GM23338 (cell line): Measurements from ENCODE around the gene TSPOAP1. TPM values are rescaled to one million over a fixed set of nuclear protein-coding genes. Genes with fewer than 3 reads are reported as not detected.
A peak's percentile ranks its signal among the peaks of the same experiment; 100 is the strongest.

ENCODE experiments used
- ATAC-seq: fragments of 200-7000 bp; cut with Tn5 transposase; 3 replicates; pipeline ENCODE4 v1.9.1; 2020
- DNase-seq: peaks from one replicate; pipeline ENCODE4 v3.0.0-alpha.2; 2015; ENCODE audit warnings: low spot score
- H2AFZ ChIP-seq: fragments of 200-600 bp; sonication (generic); 2 replicates; pipeline ENCODE4 v1.8.0; 2016; ENCODE audit warnings: antibody characterized with exemption, mild to moderate bottlenecking, moderate library complexity
- H3F3A ChIP-seq: fragments of 200-600 bp; sonication (generic); replicated peaks from 2 replicates; pipeline ENCODE4 v1.8.0; 2017; ENCODE audit warnings: antibody characterized with exemption, mixed run types, low read depth
- H3K27ac ChIP-seq: fragments of 200-600 bp; sonication (generic); 2 replicates; pipeline ENCODE4 v1.6.1; 2016; ENCODE audit warnings: low read depth
- H3K27me3 ChIP-seq: fragments of 200-600 bp; sonication (generic); 2 replicates; pipeline ENCODE4 v1.8.0; 2016; ENCODE audit warnings: mild to moderate bottlenecking, mixed run types, moderate library complexity; ENCODE audit not compliant: insufficient read depth
- H3K36me3 ChIP-seq: fragments of 200-600 bp; sonication (generic); 2 replicates; pipeline ENCODE4 v1.8.0; 2016; ENCODE audit warnings: mild to moderate bottlenecking; ENCODE audit not compliant: insufficient read depth
- H3K4me1 ChIP-seq: fragments of 200-600 bp; sonication (generic); 2 replicates; pipeline ENCODE4 v1.8.0; 2016; ENCODE audit warnings: mild to moderate bottlenecking, moderate library complexity; ENCODE audit not compliant: insufficient read depth
- H3K4me2 ChIP-seq: fragments of 200-600 bp; sonication (generic); 2 replicates; pipeline ENCODE4 v1.7.1; 2017; ENCODE audit warnings: mixed run types
- H3K4me3 ChIP-seq: fragments of 200-600 bp; sonication (generic); 2 replicates; pipeline ENCODE4 v1.6.1; 2016; ENCODE audit warnings: mixed run types
- H3K79me2 ChIP-seq: fragments of 200-600 bp; sonication (generic); replicated peaks from 2 replicates; pipeline ENCODE4 v1.8.0; 2017; ENCODE audit warnings: mild to moderate bottlenecking; ENCODE audit not compliant: insufficient read depth
- H3K9me2 ChIP-seq: fragments of 200-600 bp; sonication (generic); 2 replicates; pipeline ENCODE4 v1.8.0; 2017; ENCODE audit not compliant: insufficient read depth
- H4K20me1 ChIP-seq: fragments of 200-600 bp; sonication (generic); replicated peaks from 2 replicates; pipeline ENCODE4 v1.8.0; 2017; ENCODE audit warnings: mild to moderate bottlenecking; ENCODE audit not compliant: insufficient read depth
- H3K27ac Mint-ChIP-seq: 2 replicates; pipeline ENCODE4 v1.8.0; 2020; ENCODE audit warnings: inconsistent platforms, mild to moderate bottlenecking, moderate library complexity, mixed read lengths
- H3K27me3 Mint-ChIP-seq: 3 replicates; pipeline ENCODE4 v1.8.0; 2022; ENCODE audit warnings: low read depth, mild to moderate bottlenecking, moderate library complexity, mixed read lengths, inconsistent platforms; ENCODE audit not compliant: insufficient read depth, poor library complexity
- H3K36me3 Mint-ChIP-seq: 3 replicates; pipeline ENCODE4 v1.8.0; 2021; ENCODE audit warnings: low read depth, mild to moderate bottlenecking, inconsistent platforms, moderate library complexity, mixed read lengths
- H3K4me1 Mint-ChIP-seq: 3 replicates; pipeline ENCODE4 v1.8.0; 2020; ENCODE audit warnings: mild to moderate bottlenecking, inconsistent platforms, mixed read lengths
- H3K4me3 Mint-ChIP-seq: 3 replicates; pipeline ENCODE4 v1.8.0; 2021; ENCODE audit warnings: moderate library complexity, mild to moderate bottlenecking, inconsistent platforms, mixed read lengths
- H3K9me3 Mint-ChIP-seq: 3 replicates; pipeline ENCODE4 v1.8.0; 2020; ENCODE audit warnings: moderate library complexity, mild to moderate bottlenecking, inconsistent platforms, mixed read lengths
- CREB1 ChIP-seq: fragments of 250-450 bp; sonication (Bioruptor Pico); IDR thresholded peaks from 2 replicates; pipeline ENCODE4 v1.5.0; 2020; ENCODE audit warnings: low read depth, mild to moderate bottlenecking, moderate library complexity
- EZH2phosphoT487 ChIP-seq: fragments of 200-600 bp; sonication (generic); IDR thresholded peaks from one replicate; pipeline ENCODE4 v1.8.1; 2018; ENCODE audit warnings: antibody characterized with exemption; ENCODE audit not compliant: unreplicated experiment
- NANOG ChIP-seq: IDR thresholded peaks from 2 replicates; pipeline ENCODE4 v1.6.1; 2016; ENCODE audit warnings: antibody characterized with exemption, borderline replicate concordance
- POLR2AphosphoS5 ChIP-seq: IDR thresholded peaks from 2 replicates; pipeline ENCODE4 v1.6.1; 2016; ENCODE audit warnings: antibody characterized with exemption, low read depth
- ZNF114 ChIP-seq: fragments of 250-450 bp; sonication (Bioruptor Pico); IDR thresholded peaks from 2 replicates; pipeline ENCODE4 v1.5.0; 2020; ENCODE audit warnings: mild to moderate bottlenecking, moderate library complexity
- polyA plus RNA-seq: library from polyadenylated mRNA; unstranded; fragments of >200 nt; fragmentation: Nextera tagmentation; extraction: Ambion mirVana; gene quantifications from 2 replicates; pipeline ENCODE4 v1.2.1, GENCODE V29; 2016
- total RNA-seq: library from RNA; depleted of rRNA; stranded (reverse); fragments of >200 nt; shearing (Covaris generic); gene quantifications from 2 replicates; pipeline ENCODE4 v1.2.3, GENCODE V29; 2014
- TF ChIP-seq, protein P1 (sequence below): IDR thresholded peaks from 2 replicates; pipeline ENCODE4 v1.6.1; 2016; ENCODE audit warnings: antibody characterized with exemption
- TF ChIP-seq, protein P2 (sequence below): fragments of 250-450 bp; sonication (Bioruptor Pico); IDR thresholded peaks from 2 replicates; pipeline ENCODE4 v1.5.0; 2020; ENCODE audit warnings: mild to moderate bottlenecking, moderate library complexity
- TF ChIP-seq, protein P3 (sequence below): IDR thresholded peaks from one replicate; pipeline ENCODE4 v1.6.1; 2018; ENCODE audit warnings: antibody characterized with exemption; ENCODE audit not compliant: unreplicated experiment

The TSPOAP1 gene
- total and polyA plus RNA-seq, 2 experiments from 2014 or later, result 7.3 to 11.8 TPM

DNA sequence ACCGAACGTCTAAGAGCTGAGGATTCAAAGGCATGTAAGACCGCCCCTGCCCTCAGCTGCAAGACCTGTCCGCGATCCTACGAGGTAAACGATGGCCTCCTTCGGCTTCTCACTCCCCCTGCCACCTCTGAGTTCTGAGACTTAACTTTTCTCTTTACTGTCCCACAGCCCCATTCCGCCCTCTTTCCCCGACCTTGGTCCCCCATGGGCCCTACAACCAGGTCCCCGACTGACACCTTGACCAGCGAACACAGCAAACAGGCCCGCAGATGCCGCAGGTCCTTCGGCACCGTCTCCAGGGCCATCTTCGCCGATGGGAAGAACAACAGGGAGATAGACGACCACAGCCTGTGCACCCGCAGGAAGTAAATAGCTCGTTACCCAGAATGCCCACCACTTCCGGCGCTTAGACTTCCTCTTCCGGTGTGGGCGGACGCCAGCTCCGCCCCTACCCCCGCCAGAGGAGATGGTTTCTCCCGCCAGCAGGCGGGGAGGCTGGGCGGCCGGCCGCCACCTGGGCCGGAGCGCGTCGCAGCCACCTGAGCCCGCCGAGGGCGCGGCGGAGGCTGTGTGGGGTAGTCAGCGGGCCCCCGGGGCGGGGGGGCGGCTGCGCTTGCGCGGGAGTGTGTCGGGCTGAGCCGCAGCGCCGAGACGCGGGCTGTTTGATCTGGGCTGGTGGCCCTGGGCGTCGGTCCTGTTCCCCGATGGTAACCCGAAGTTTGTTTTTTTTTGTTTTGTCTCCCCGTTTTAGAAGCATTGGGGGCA is 23.4 kb upstream of the TSPOAP1 start, which contains the start of gene SUPT4H1:
Gene SUPT4H1 (minus strand): TSS at position 371 of the 765 bp plus-strand sequence. CDS start 66 bp downstream, at position 305.
- peak within 1 kb of the TSS; percentile 97 for H3K27ac ChIP-seq
- peak; percentile 94 for ATAC-seq

More for the DNA sequence above, 23.4 kb upstream of the TSPOAP1 start, which contains the start of gene SUPT4H1:
- Mint-ChIP-seq H3K4me1 (peaks cover 10% of the 10 kb centered on the region), H3K27me3 (peaks cover 10% of the 10 kb centered on the region), H3K9me3 (no peaks in the 10 kb centered on the region), H3K36me3 (peaks cover 37% of the 10 kb centered on the region), H3K4me3 (peak within 1 kb of the TSS; percentile 100), H3K27ac (peak within 1 kb of the TSS; percentile 99)
- Histone ChIP-seq H4K20me1 (0 out of 2 replicates have a peak, but pooled peaks cover 5% of the 10 kb centered on the region), H3K79me2 (peaks cover 16% of the 10 kb centered on the region), H3K4me3 (peak within 1 kb of the TSS; percentile 100), H3K36me3 (peaks cover 16% of the 10 kb centered on the region), H2AFZ (peak within 1 kb of the TSS; percentile 87), H3F3A (0 out of 2 replicates have a peak, but pooled peaks cover 4% of the 10 kb centered on the region), H3K9me2 (no peaks in the 10 kb centered on the region), H3K27me3 (no peaks in the 10 kb centered on the region), H3K4me1 (peaks cover 11% of the 10 kb centered on the region), H3K4me2 (peak within 1 kb of the TSS; percentile 92)
- peak; percentile 96 for DNase-seq
- TF ChIP-seq, protein P1, sequence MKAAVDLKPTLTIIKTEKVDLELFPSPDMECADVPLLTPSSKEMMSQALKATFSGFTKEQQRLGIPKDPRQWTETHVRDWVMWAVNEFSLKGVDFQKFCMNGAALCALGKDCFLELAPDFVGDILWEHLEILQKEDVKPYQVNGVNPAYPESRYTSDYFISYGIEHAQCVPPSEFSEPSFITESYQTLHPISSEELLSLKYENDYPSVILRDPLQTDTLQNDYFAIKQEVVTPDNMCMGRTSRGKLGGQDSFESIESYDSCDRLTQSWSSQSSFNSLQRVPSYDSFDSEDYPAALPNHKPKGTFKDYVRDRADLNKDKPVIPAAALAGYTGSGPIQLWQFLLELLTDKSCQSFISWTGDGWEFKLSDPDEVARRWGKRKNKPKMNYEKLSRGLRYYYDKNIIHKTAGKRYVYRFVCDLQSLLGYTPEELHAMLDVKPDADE, result peak; percentile 87
- peak; percentile 64 for TF ChIP-seq POLR2AphosphoS5
- TF ChIP-seq, protein P2, sequence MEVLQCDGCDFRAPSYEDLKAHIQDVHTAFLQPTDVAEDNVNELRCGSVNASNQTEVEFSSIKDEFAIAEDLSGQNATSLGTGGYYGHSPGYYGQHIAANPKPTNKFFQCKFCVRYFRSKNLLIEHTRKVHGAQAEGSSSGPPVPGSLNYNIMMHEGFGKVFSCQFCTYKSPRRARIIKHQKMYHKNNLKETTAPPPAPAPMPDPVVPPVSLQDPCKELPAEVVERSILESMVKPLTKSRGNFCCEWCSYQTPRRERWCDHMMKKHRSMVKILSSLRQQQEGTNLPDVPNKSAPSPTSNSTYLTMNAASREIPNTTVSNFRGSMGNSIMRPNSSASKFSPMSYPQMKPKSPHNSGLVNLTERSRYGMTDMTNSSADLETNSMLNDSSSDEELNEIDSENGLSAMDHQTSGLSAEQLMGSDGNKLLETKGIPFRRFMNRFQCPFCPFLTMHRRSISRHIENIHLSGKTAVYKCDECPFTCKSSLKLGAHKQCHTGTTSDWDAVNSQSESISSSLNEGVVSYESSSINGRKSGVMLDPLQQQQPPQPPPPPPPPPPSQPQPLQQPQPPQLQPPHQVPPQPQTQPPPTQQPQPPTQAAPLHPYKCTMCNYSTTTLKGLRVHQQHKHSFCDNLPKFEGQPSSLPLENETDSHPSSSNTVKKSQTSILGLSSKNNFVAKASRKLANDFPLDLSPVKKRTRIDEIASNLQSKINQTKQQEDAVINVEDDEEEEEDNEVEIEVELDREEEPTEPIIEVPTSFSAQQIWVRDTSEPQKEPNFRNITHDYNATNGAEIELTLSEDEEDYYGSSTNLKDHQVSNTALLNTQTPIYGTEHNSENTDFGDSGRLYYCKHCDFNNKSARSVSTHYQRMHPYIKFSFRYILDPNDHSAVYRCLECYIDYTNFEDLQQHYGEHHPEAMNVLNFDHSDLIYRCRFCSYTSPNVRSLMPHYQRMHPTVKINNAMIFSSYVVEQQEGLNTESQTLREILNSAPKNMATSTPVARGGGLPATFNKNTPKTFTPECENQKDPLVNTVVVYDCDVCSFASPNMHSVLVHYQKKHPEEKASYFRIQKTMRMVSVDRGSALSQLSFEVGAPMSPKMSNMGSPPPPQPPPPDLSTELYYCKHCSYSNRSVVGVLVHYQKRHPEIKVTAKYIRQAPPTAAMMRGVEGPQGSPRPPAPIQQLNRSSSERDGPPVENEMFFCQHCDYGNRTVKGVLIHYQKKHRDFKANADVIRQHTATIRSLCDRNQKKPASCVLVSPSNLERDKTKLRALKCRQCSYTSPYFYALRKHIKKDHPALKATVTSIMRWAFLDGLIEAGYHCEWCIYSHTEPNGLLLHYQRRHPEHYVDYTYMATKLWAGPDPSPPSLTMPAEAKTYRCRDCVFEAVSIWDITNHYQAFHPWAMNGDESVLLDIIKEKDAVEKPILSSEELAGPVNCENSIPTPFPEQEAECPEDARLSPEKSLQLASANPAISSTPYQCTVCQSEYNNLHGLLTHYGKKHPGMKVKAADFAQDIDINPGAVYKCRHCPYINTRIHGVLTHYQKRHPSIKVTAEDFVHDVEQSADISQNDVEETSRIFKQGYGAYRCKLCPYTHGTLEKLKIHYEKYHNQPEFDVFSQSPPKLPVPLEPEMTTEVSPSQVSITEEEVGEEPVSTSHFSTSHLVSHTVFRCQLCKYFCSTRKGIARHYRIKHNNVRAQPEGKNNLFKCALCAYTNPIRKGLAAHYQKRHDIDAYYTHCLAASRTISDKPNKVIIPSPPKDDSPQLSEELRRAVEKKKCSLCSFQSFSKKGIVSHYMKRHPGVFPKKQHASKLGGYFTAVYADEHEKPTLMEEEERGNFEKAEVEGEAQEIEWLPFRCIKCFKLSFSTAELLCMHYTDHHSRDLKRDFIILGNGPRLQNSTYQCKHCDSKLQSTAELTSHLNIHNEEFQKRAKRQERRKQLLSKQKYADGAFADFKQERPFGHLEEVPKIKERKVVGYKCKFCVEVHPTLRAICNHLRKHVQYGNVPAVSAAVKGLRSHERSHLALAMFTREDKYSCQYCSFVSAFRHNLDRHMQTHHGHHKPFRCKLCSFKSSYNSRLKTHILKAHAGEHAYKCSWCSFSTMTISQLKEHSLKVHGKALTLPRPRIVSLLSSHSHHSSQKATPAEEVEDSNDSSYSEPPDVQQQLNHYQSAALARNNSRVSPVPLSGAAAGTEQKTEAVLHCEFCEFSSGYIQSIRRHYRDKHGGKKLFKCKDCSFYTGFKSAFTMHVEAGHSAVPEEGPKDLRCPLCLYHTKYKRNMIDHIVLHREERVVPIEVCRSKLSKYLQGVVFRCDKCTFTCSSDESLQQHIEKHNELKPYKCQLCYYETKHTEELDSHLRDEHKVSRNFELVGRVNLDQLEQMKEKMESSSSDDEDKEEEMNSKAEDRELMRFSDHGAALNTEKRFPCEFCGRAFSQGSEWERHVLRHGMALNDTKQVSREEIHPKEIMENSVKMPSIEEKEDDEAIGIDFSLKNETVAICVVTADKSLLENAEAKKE (CRISPR knock-in tag), result no peak
- peak; percentile 79 for TF ChIP-seq CREB1 (CRISPR knock-in tag)
- TF ChIP-seq, protein P3, sequence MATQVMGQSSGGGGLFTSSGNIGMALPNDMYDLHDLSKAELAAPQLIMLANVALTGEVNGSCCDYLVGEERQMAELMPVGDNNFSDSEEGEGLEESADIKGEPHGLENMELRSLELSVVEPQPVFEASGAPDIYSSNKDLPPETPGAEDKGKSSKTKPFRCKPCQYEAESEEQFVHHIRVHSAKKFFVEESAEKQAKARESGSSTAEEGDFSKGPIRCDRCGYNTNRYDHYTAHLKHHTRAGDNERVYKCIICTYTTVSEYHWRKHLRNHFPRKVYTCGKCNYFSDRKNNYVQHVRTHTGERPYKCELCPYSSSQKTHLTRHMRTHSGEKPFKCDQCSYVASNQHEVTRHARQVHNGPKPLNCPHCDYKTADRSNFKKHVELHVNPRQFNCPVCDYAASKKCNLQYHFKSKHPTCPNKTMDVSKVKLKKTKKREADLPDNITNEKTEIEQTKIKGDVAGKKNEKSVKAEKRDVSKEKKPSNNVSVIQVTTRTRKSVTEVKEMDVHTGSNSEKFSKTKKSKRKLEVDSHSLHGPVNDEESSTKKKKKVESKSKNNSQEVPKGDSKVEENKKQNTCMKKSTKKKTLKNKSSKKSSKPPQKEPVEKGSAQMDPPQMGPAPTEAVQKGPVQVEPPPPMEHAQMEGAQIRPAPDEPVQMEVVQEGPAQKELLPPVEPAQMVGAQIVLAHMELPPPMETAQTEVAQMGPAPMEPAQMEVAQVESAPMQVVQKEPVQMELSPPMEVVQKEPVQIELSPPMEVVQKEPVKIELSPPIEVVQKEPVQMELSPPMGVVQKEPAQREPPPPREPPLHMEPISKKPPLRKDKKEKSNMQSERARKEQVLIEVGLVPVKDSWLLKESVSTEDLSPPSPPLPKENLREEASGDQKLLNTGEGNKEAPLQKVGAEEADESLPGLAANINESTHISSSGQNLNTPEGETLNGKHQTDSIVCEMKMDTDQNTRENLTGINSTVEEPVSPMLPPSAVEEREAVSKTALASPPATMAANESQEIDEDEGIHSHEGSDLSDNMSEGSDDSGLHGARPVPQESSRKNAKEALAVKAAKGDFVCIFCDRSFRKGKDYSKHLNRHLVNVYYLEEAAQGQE, result no peak
- 0 out of 2 replicates have a peak, but pooled peaks have one; percentile 20 for TF ChIP-seq NANOG
- TF ChIP-seq EZH2phosphoT487, result no peak
- no peak for TF ChIP-seq ZNF114 (CRISPR knock-in tag)
